Gastroesophageal sphincter (tissue), 4 donors: ENCODE measurements around the gene NAALADL2. TPM values are rescaled to one million over a fixed set of nuclear protein-coding genes. Genes with fewer than 3 reads are reported as not detected.

Experiments used
- ATAC-seq: fragments of 150-250 bp; one replicate; pipeline ENCODE4 v1.9.1; 2016; ENCODE audit warnings: mild to moderate bottlenecking, moderate library complexity
- H3K27ac ChIP-seq, 4 donors: fragments of 200-600 bp; sonication (generic) in 3 of 4; 1 replicate in 3 of 4; 2 replicates in 1 of 4; pipeline ENCODE4 v1.5.1; 2016 to 2019
- H3K27me3 ChIP-seq: fragments of 200-600 bp; sonication (generic); one replicate; pipeline ENCODE4 v1.5.1; 2019
- H3K36me3 ChIP-seq, 2 donors: fragments of 200-600 bp; sonication (generic); one replicate each; pipeline ENCODE4 v1.5.1; 2019; ENCODE audit warnings: control low read depth in 1 of 2
- H3K4me1 ChIP-seq, 3 donors: fragments of 200-600 bp; sonication (generic); 1 replicate in 2 of 3; 2 replicates in 1 of 3; pipeline ENCODE4 v1.5.1; 2016 to 2019; ENCODE audit warnings: control low read depth in 2 of 3
- H3K4me3 ChIP-seq, 2 donors: fragments of 200-600 bp; sonication (generic); one replicate each; pipeline ENCODE4 v1.5.1; 2019; ENCODE audit warnings: mild to moderate bottlenecking in 1 of 2, moderate library complexity in 1 of 2
- H3K9me3 ChIP-seq, 3 donors: fragments of 200-600 bp; sonication (generic); one replicate each; pipeline ENCODE4 v1.5.1; 2017 to 2019; ENCODE audit warnings: control low read depth in 2 of 3
- EP300 ChIP-seq: sonication (generic); formaldehyde crosslinking; IDR thresholded peaks from one replicate; pipeline ENCODE4 v1.6.1; 2017; ENCODE audit warnings: antibody characterized with exemption, mild to moderate bottlenecking
- POLR2A ChIP-seq, 2 donors: fragments of 450-650 bp; IDR thresholded peaks; one replicate each; pipeline ENCODE4 v1.6.1; 2017; ENCODE audit warnings: antibody characterized with exemption in 2 of 2, mild to moderate bottlenecking in 2 of 2, moderate library complexity in 1 of 2
- POLR2AphosphoS5 ChIP-seq: sonication (generic); formaldehyde crosslinking; IDR thresholded peaks from one replicate; pipeline ENCODE4 v1.6.1; 2017; ENCODE audit warnings: antibody characterized with exemption
- WGBS, 2 donors: methylation state at CpG; one replicate each; pipeline ENCODE4 v1.1.5; 2018; ENCODE audit warnings: low coverage in 1 of 2; 5-methylcytosine and 5-hydroxymethylcytosine counted together
- total RNA-seq, 4 donors: library from RNA; depleted of rRNA; stranded (reverse); fragments of >200 nt; gene quantifications; one replicate each; pipeline ENCODE4 v1.1.0, GENCODE V29; 2016
- TF ChIP-seq, protein P1 (sequence below), 4 experiments: fragments of 200-600 bp in 2 of 4; fragments of 450-650 bp in 2 of 4; sonication (generic) in 1 of 4; IDR thresholded peaks; one replicate each; pipeline ENCODE4 v1.5.1; 2017 to 2019; ENCODE audit warnings: antibody characterized with exemption in 4 of 4, mild to moderate bottlenecking in 2 of 4, moderate library complexity in 2 of 4

The NAALADL2 gene
- total RNA-seq, 4 donors from 2014 or later, result 3.1 to 7.4 (median 6.2) TPM

GRCh38 chr3:174821477-174821876, 37.7 kb upstream of the NAALADL2 start:
- H3K4me3 ChIP-seq, result no peak overlapping the region
- H3K27ac ChIP-seq, result no peak overlapping the region
- ATAC-seq, result no peak

GRCh38 chr3:174822320-174822719, 36.8 kb upstream of the NAALADL2 start:
- WGBS, 2 donors, result 94 to 95% methylated on average over 2 of the region's 2 CpGs
- no peak for ATAC-seq
- TF ChIP-seq EP300 (no peak), POLR2A (IDR thresholded peaks at IDR 0.05) (no peak), POLR2AphosphoS5 (no peak)
- TF ChIP-seq, protein P1, sequence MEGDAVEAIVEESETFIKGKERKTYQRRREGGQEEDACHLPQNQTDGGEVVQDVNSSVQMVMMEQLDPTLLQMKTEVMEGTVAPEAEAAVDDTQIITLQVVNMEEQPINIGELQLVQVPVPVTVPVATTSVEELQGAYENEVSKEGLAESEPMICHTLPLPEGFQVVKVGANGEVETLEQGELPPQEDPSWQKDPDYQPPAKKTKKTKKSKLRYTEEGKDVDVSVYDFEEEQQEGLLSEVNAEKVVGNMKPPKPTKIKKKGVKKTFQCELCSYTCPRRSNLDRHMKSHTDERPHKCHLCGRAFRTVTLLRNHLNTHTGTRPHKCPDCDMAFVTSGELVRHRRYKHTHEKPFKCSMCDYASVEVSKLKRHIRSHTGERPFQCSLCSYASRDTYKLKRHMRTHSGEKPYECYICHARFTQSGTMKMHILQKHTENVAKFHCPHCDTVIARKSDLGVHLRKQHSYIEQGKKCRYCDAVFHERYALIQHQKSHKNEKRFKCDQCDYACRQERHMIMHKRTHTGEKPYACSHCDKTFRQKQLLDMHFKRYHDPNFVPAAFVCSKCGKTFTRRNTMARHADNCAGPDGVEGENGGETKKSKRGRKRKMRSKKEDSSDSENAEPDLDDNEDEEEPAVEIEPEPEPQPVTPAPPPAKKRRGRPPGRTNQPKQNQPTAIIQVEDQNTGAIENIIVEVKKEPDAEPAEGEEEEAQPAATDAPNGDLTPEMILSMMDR (IDR thresholded peaks at IDR 0.05), result no peak
- Histone ChIP-seq H3K4me3 (no peak overlapping the region), H3K9me3 (no peaks in the 10 kb centered on the region), H3K4me1 (no peaks in the 10 kb centered on the region), H3K27me3 (no peaks in the 10 kb centered on the region), H3K27ac (no peak overlapping the region), H3K36me3 (no peaks in the 10 kb centered on the region)

More at GRCh38 chr3:174821477-174821876, 37.7 kb upstream of the NAALADL2 start:
- Histone ChIP-seq H3K4me1 (no peaks in the 10 kb centered on the region), H3K27me3 (no peaks in the 10 kb centered on the region), H3K36me3 (no peaks in the 10 kb centered on the region), H3K9me3 (no peaks in the 10 kb centered on the region)
- TF ChIP-seq POLR2AphosphoS5 (no peak), EP300 (no peak), POLR2A (IDR thresholded peaks at IDR 0.05) (no peak)
- TF ChIP-seq, protein P1 (IDR thresholded peaks at IDR 0.05), result no peak

GRCh38 chr3:174826069-174826468, 33.1 kb upstream of the NAALADL2 start:
- no peak for ATAC-seq
- TF ChIP-seq, protein P1 (IDR thresholded peaks at IDR 0.05), result no peak
- TF ChIP-seq POLR2AphosphoS5 (no peak), EP300 (no peak), POLR2A (IDR thresholded peaks at IDR 0.05) (no peak)
- H3K4me3 ChIP-seq, result no peak overlapping the region
- H3K27ac ChIP-seq, result no peak overlapping the region
- no peaks in the 10 kb centered on the region for H3K9me3 ChIP-seq
- H3K4me1 ChIP-seq, result no peaks in the 10 kb centered on the region
- H3K36me3 ChIP-seq, result no peaks in the 10 kb centered on the region
- no peaks in the 10 kb centered on the region for H3K27me3 ChIP-seq

DNA sequence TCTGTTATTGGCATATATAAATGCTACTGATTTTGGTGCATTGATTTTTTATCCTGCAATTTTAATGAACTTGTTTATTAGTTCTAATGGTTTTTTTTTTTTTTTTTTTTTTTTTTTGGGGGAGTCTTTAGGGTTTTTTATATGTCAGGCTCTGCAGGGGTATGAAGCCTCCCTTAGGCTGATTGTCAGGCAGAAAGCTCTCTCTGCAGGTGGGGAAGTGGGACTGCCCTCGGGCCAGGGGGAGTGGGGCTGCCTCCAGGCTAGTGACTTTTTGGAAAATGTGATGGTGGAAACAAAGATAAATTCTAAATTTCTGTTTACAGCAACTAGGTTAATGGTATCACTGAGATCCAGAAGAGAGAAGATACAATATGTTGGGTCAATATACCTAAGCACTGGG, 14.4 kb upstream of the NAALADL2 start:
- H3K36me3 ChIP-seq, result no peaks in the 10 kb centered on the region
- no peak overlapping the region for H3K4me3 ChIP-seq
- H3K4me1 ChIP-seq, result peaks cover 0 to 17% (median 0%) of the 10 kb centered on the region in 3 donors
- no peaks in the 10 kb centered on the region for H3K9me3 ChIP-seq
- H3K27me3 ChIP-seq, result no peaks in the 10 kb centered on the region
- WGBS, 2 donors, result no CpG with 5 or more reads among the region's 1 CpG
- H3K27ac ChIP-seq, result no peak overlapping the region
- TF ChIP-seq POLR2AphosphoS5 (no peak), POLR2A (IDR thresholded peaks at IDR 0.05) (no peak), EP300 (no peak)
- TF ChIP-seq, protein P1 (IDR thresholded peaks at IDR 0.05), result no peak
- ATAC-seq, result no peak

DNA sequence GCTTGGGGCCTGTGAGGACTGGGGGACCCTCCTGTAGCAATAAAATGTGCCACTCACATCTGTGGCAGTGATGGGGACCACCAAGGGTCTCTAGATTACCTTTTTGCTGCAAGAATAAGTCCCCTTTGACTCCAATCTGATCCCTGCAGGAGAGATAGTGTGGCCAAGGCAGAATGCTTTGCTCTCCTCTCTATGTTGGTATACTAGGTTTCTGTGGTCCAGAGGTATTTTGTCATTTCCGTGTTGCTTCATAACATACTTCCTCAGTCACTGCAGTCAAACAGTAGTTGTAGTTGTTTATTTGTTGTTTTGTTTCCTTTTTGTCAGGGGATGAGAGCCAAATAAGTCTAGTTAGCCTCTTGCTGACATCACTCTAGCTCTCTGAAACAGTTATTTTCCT, 13.1 kb upstream of the NAALADL2 start:
- Histone ChIP-seq H3K9me3 (peaks cover 0 to 7% (median 0%) of the 10 kb centered on the region in 3 donors), H3K4me1 (peaks cover 0 to 7% (median 0%) of the 10 kb centered on the region in 3 donors), H3K36me3 (no peaks in the 10 kb centered on the region), H3K27ac (no peak overlapping the region), H3K27me3 (no peaks in the 10 kb centered on the region), H3K4me3 (no peak overlapping the region)
- WGBS, 2 donors, result 71 to 92% methylated on average over 1 of the region's 1 CpG
- TF ChIP-seq EP300 (no peak), POLR2AphosphoS5 (no peak)
- TF ChIP-seq, protein P1 (IDR thresholded peaks at IDR 0.05), result no peak
- ATAC-seq, result no peak
